ENCODE results near the gene NBR1. TPM values are rescaled to one million over a fixed set of nuclear protein-coding genes. Genes with fewer than 3 reads are reported as not detected.
A peak's percentile ranks its signal among the peaks of the same experiment; 100 is the strongest.
"Not testable (repeated sequence)": the region's sequence is repeated elsewhere in the genome, so short reads cannot be mapped to it uniquely, and the experiment has no call there.

The NBR1 gene
- total RNA-seq, 2 experiments from 2014 or later: 52.8 to 55.6 TPM

GRCh38 chr17:43165971-43166370 is 5.0 kb upstream of the NBR1 start:
- H3K4me1 Mint-ChIP-seq; ATAC-seq; H3K4me3 Mint-ChIP-seq; CTCF ChIA-PET; H3K36me3 Mint-ChIP-seq (ENCODE audit: low read depth); POLR2A ChIA-PET; DNase-seq; H3K27me3 Mint-ChIP-seq; H3K9me3 Mint-ChIP-seq (ENCODE audit: low read depth); H3K27ac Mint-ChIP-seq: not testable (repeated sequence)
- intact Hi-C loops (cut with DNase I, micrococcal nuclease): loop anchor here in 1 of 2 experiments (2.0 kb wide), 1 partner anchor 31 kb away; no protein-coding TSS in a partner anchor

GRCh38 chr17:43169561-43170139 is 1.4 kb upstream of the NBR1 start:
- ChIA-PET CTCF (interaction anchor here (0.7 to 1.2 kb wide), 4 partner anchors 30 to 145 kb away, joined by 3 to 5 read pairs (median 4); partner anchors contain the start of genes RND2 and TMEM106A), POLR2A (interaction anchor here (0.6 to 1.7 kb wide), 7 partner anchors 30 to 240 kb away, joined by 3 to 8 read pairs (median 3); partner anchors contain the start of gene RPL27)
- Mint-ChIP-seq H3K4me3 (no peak overlapping the region), H3K4me1 (peaks cover 18% of the 10 kb centered on the region), H3K27ac (no peak overlapping the region), H3K9me3 (ENCODE audit: low read depth) (no peaks in the 10 kb centered on the region), H3K36me3 (ENCODE audit: low read depth) (no peaks in the 10 kb centered on the region), H3K27me3 (no peaks in the 10 kb centered on the region)
- intact Hi-C loops (cut with DNase I, micrococcal nuclease): loop anchor here (1.0 to 10.0 kb wide), 12 partner anchors 42 to 1031 kb away; partner anchors contain the start of genes BRCA1 (in 2 of the 2), TMEM106A (in 2 of the 2), AARSD1 (in 1 of the 2) and COASY (in 1 of the 2)
- DNase-seq (peak; percentile 49), ATAC-seq (peak; percentile 14)

- DNase-seq (peak; percentile 94), ATAC-seq (peak; percentile 82)
- ChIA-PET POLR2A (interaction anchor here (1.0 to 1.7 kb wide), 3 partner anchors 29 to 146 kb away, joined by 3 to 8 read pairs (median 6); no protein-coding TSS in a partner anchor), CTCF (interaction anchor here (0.8 to 1.2 kb wide), 3 partner anchors 30 to 42 kb away, joined by 3 to 5 read pairs (median 5); partner anchors contain the start of gene TMEM106A)
- peaks cover 23% of the 10 kb centered on the region for H3K4me1 Mint-ChIP-seq
- H3K9me3 Mint-ChIP-seq (ENCODE audit: low read depth): no peaks in the 10 kb centered on the region
- peaks cover 2% of the 10 kb centered on the region for H3K36me3 Mint-ChIP-seq (ENCODE audit: low read depth)
- no peaks in the 10 kb centered on the region for H3K27me3 Mint-ChIP-seq
- intact Hi-C loops (cut with DNase I, micrococcal nuclease): loop anchor here (1.0 to 10.0 kb wide), 12 partner anchors 41 to 1031 kb away; partner anchors contain the start of genes BRCA1 (in 2 of the 2), TMEM106A (in 2 of the 2), AARSD1 (in 1 of the 2) and COASY (in 1 of the 2)
- no peak overlapping the region for H3K4me3 Mint-ChIP-seq
- H3K27ac Mint-ChIP-seq: no peak overlapping the region
These were observed 761 bp upstream of the NBR1 start for GRCh38 chr17:43170140-43170765.

- no peak overlapping the region for H3K4me3 Mint-ChIP-seq
- ATAC-seq (no peak), DNase-seq (peak; percentile 24)
- intact Hi-C loops (cut with DNase I, micrococcal nuclease): loop anchor here (1.0 to 10.0 kb wide), 9 partner anchors 143 to 1029 kb away; partner anchors contain the start of genes COASY (in 1 of the 2), EZH1 (in 1 of the 2), MLX (in 1 of the 2) and PSME3 (in 1 of the 2)
- no peaks in the 10 kb centered on the region for H3K9me3 Mint-ChIP-seq (ENCODE audit: low read depth)
- no peak overlapping the region for H3K27ac Mint-ChIP-seq
- H3K4me1 Mint-ChIP-seq: peaks cover 36% of the 10 kb centered on the region
- CTCF ChIA-PET: interaction anchor here (0.6 to 1.7 kb wide), 12 partner anchors 28 to 1484 kb away, joined by 3 to 6 read pairs (median 4); partner anchors contain the start of genes BECN1, BRCA1, DHX8 and IFI35
- no peaks in the 10 kb centered on the region for H3K27me3 Mint-ChIP-seq
- POLR2A ChIA-PET: interaction anchor here (0.7 to 2.0 kb wide), 11 partner anchors 28 to 428 kb away, joined by 3 to 19 read pairs (median 4); partner anchors contain the start of genes BRCA1 and TMEM106A
- peaks cover 17% of the 10 kb centered on the region for H3K36me3 Mint-ChIP-seq (ENCODE audit: low read depth)
These were observed 823 bp downstream of the NBR1 start for GRCh38 chr17:43171586-43172487.

- CTCF ChIA-PET: interaction anchor here (1.0 kb wide), 1 partner anchor 14 kb away, joined by 4 read pairs; no protein-coding TSS in a partner anchor
These were observed 4.5 kb downstream of the NBR1 start for GRCh38 chr17:43175213-43176118.

GRCh38 chr17:43176119-43176570 is 5.1 kb downstream of the NBR1 start:
- POLR2A ChIA-PET: interaction anchor here (0.6 to 0.7 kb wide), 2 partner anchors 114 to 140 kb away, joined by 3 read pairs; no protein-coding TSS in a partner anchor
- CTCF ChIA-PET: interaction anchor here (0.7 to 1.2 kb wide), 3 partner anchors 13 to 64 kb away, joined by 3 to 4 read pairs (median 4); no protein-coding TSS in a partner anchor
- Mint-ChIP-seq H3K4me3 (peak overlapping the region; percentile 46), H3K27me3 (no peaks in the 10 kb centered on the region), H3K36me3 (ENCODE audit: low read depth) (peaks cover 27% of the 10 kb centered on the region), H3K9me3 (ENCODE audit: low read depth) (no peaks in the 10 kb centered on the region), H3K27ac (peak overlapping the region; percentile 88), H3K4me1 (peaks cover 46% of the 10 kb centered on the region)
- ATAC-seq: no peak
- intact Hi-C loops (cut with DNase I, micrococcal nuclease): loop anchor here in 1 of 2 experiments (10.0 kb wide), 1 partner anchor 611 kb away; the partner anchor contains the start of genes COASY and MLX
- DNase-seq: no peak

More at GRCh38 chr17:43175213-43176118, 4.5 kb downstream of the NBR1 start:
- Mint-ChIP-seq H3K4me3 (peak overlapping the region; percentile 46), H3K4me1 (peaks cover 46% of the 10 kb centered on the region), H3K9me3 (ENCODE audit: low read depth) (no peaks in the 10 kb centered on the region), H3K36me3 (ENCODE audit: low read depth) (peaks cover 27% of the 10 kb centered on the region), H3K27me3 (no peaks in the 10 kb centered on the region), H3K27ac (peak overlapping the region; percentile 88)
- POLR2A ChIA-PET: interaction anchor here (0.6 to 0.7 kb wide), 2 partner anchors 113 to 141 kb away, joined by 3 read pairs; no protein-coding TSS in a partner anchor
- no peak for DNase-seq
- ATAC-seq: no peak
- intact Hi-C loops (cut with DNase I, micrococcal nuclease): loop anchor here in 1 of 2 experiments (10.0 kb wide), 1 partner anchor 611 kb away; the partner anchor contains the start of genes COASY and MLX

- Mint-ChIP-seq H3K9me3 (ENCODE audit: low read depth) (peaks cover 2% of the 10 kb centered on the region), H3K27ac (no peak overlapping the region), H3K27me3 (no peaks in the 10 kb centered on the region), H3K4me3 (no peak overlapping the region), H3K36me3 (ENCODE audit: low read depth) (peaks cover 18% of the 10 kb centered on the region), H3K4me1 (no peaks in the 10 kb centered on the region)
- ChIA-PET POLR2A (no interaction called here), CTCF (no interaction called here)
- intact Hi-C loops (cut with DNase I, micrococcal nuclease): no loop called here
- DNase-seq (no peak), ATAC-seq (no peak)
These were observed 12.9 kb downstream of the NBR1 start for GRCh38 chr17:43183921-43184320.

GRCh38 chr17:43186656-43187055 is 15.6 kb downstream of the NBR1 start:
- H3K27ac Mint-ChIP-seq; H3K9me3 Mint-ChIP-seq (ENCODE audit: low read depth); H3K4me1 Mint-ChIP-seq; POLR2A ChIA-PET; ATAC-seq; H3K4me3 Mint-ChIP-seq; H3K27me3 Mint-ChIP-seq; CTCF ChIA-PET; intact Hi-C loops (cut with DNase I, micrococcal nuclease); DNase-seq: not testable (repeated sequence)
- peaks cover 37% of the 10 kb centered on the region for H3K36me3 Mint-ChIP-seq (ENCODE audit: low read depth)

- H3K4me3 Mint-ChIP-seq: no peak overlapping the region
- ATAC-seq: no peak
- POLR2A ChIA-PET: interaction anchor here (1.1 kb wide), 1 partner anchor 127 kb away, joined by 5 read pairs; no protein-coding TSS in a partner anchor
- H3K36me3 Mint-ChIP-seq (ENCODE audit: low read depth): peaks cover 51% of the 10 kb centered on the region
- no peak for DNase-seq
- intact Hi-C loops (cut with DNase I, micrococcal nuclease): loop anchor here in 1 of 2 experiments (5.0 kb wide), 1 partner anchor 86 kb away; no protein-coding TSS in a partner anchor
- no peaks in the 10 kb centered on the region for H3K9me3 Mint-ChIP-seq (ENCODE audit: low read depth)
- CTCF ChIA-PET: interaction anchor here (1.1 kb wide), 1 partner anchor 29 kb away, joined by 3 read pairs; no protein-coding TSS in a partner anchor
- no peak overlapping the region for H3K27ac Mint-ChIP-seq
- no peaks in the 10 kb centered on the region for H3K4me1 Mint-ChIP-seq
- no peaks in the 10 kb centered on the region for H3K27me3 Mint-ChIP-seq
These were observed 22.2 kb downstream of the NBR1 start for GRCh38 chr17:43193251-43193650.
